ENCODE results near the gene DCBLD2.

The DCBLD2 gene

GRCh38 chr3:98805571-98805970 lies 95.9 kb downstream of the DCBLD2 start:
- no peaks in the 10 kb centered on the region for H3K27me3 ChIP-seq (ENCODE audit: control insufficient read depth, insufficient read depth, low read length)
- H3K9ac ChIP-seq (ENCODE audit: low read depth, low read length), result no peak overlapping the region
- peaks cover 74% of the 10 kb centered on the region for H3K36me3 ChIP-seq (ENCODE audit: insufficient read depth, low read length)
- no peaks in the 10 kb centered on the region for H3K9me3 ChIP-seq (replicated peaks; ENCODE audit: low read length)
- no peaks in the 10 kb centered on the region for H3K4me1 ChIP-seq (ENCODE audit: control insufficient read depth, insufficient read depth, low read length)
- H3K4me2 ChIP-seq (ENCODE audit: low read length), result no peak overlapping the region
- no peak overlapping the region for H3K4me3 ChIP-seq (ENCODE audit: low read length)

- Histone ChIP-seq H3K9me3 (replicated peaks; ENCODE audit: low read length) (no peaks in the 10 kb centered on the region), H3K4me3 (ENCODE audit: low read length) (no peak overlapping the region), H3K4me1 (ENCODE audit: control insufficient read depth, insufficient read depth, low read length) (no peaks in the 10 kb centered on the region), H3K4me2 (ENCODE audit: low read length) (no peak overlapping the region), H3K36me3 (ENCODE audit: insufficient read depth, low read length) (peaks cover 74% of the 10 kb centered on the region), H3K27me3 (ENCODE audit: control insufficient read depth, insufficient read depth, low read length) (no peaks in the 10 kb centered on the region), H3K9ac (ENCODE audit: low read depth, low read length) (no peak overlapping the region)
These were observed 100.3 kb downstream of the DCBLD2 start for GRCh38 chr3:98801043-98801747.

- Histone ChIP-seq H3K9me3 (replicated peaks; ENCODE audit: low read length) (no peaks in the 10 kb centered on the region), H3K4me2 (ENCODE audit: low read length) (no peak overlapping the region), H3K4me1 (ENCODE audit: control insufficient read depth, insufficient read depth, low read length) (no peaks in the 10 kb centered on the region), H3K36me3 (ENCODE audit: insufficient read depth, low read length) (peaks cover 74% of the 10 kb centered on the region), H3K4me3 (ENCODE audit: low read length) (no peak overlapping the region), H3K9ac (ENCODE audit: low read depth, low read length) (no peak overlapping the region), H3K27me3 (ENCODE audit: control insufficient read depth, insufficient read depth, low read length) (no peaks in the 10 kb centered on the region)
These were observed 101.1 kb downstream of the DCBLD2 start for GRCh38 chr3:98800401-98800800.

DNA sequence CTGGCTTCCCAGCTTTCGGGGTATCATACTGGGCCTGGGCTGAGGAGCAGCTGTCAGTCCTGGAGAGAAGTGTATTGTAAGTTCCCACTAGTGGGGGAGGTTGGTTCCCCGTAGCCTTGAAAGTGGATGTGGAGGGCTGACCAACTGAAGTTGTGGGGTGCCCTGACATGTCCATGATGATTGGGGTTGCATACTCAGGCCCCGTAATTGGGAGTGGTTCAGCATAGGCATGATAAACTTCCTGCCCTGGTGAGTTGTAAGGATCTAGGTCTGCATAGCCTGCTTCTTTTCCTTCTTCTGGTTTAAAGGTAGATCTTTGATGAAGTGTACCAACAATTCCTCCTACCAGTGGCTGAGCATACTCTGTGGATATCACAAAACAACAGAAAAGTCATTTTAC lies 102.0 kb downstream of the DCBLD2 start:
- peaks cover 74% of the 10 kb centered on the region for H3K36me3 ChIP-seq (ENCODE audit: insufficient read depth, low read length)
- no peak overlapping the region for H3K9ac ChIP-seq (ENCODE audit: low read depth, low read length)
- H3K4me2 ChIP-seq (ENCODE audit: low read length), result no peak overlapping the region
- no peak overlapping the region for H3K4me3 ChIP-seq (ENCODE audit: low read length)
- H3K9me3 ChIP-seq (replicated peaks; ENCODE audit: low read length), result no peaks in the 10 kb centered on the region
- no peaks in the 10 kb centered on the region for H3K4me1 ChIP-seq (ENCODE audit: control insufficient read depth, insufficient read depth, low read length)
- H3K27me3 ChIP-seq (ENCODE audit: control insufficient read depth, insufficient read depth, low read length), result no peaks in the 10 kb centered on the region

DNA sequence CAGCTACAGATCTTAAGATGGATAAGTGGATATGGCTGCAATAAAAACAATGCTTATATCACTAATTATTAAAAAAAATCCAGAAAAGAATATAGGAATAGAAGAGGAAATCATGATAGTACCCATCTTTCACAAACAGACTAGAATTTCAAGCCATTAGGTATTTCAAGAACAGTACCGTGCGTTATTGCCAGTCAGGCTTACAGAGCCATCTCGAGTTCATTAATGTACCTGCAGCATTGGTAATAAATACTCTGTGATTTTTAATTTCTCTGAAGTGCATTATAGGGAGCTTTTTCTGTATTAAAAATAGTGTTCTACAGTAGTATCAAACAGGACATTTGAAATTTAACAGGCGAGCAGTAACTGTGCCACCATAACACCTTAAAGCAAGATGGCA lies 102.7 kb downstream of the DCBLD2 start:
- Histone ChIP-seq H3K4me2 (ENCODE audit: low read length) (no peak overlapping the region), H3K9ac (ENCODE audit: low read depth, low read length) (no peak overlapping the region), H3K36me3 (ENCODE audit: insufficient read depth, low read length) (peaks cover 79% of the 10 kb centered on the region), H3K4me3 (ENCODE audit: low read length) (no peak overlapping the region), H3K4me1 (ENCODE audit: control insufficient read depth, insufficient read depth, low read length) (no peaks in the 10 kb centered on the region), H3K27me3 (ENCODE audit: control insufficient read depth, insufficient read depth, low read length) (no peaks in the 10 kb centered on the region), H3K9me3 (replicated peaks; ENCODE audit: low read length) (no peaks in the 10 kb centered on the region)

DNA sequence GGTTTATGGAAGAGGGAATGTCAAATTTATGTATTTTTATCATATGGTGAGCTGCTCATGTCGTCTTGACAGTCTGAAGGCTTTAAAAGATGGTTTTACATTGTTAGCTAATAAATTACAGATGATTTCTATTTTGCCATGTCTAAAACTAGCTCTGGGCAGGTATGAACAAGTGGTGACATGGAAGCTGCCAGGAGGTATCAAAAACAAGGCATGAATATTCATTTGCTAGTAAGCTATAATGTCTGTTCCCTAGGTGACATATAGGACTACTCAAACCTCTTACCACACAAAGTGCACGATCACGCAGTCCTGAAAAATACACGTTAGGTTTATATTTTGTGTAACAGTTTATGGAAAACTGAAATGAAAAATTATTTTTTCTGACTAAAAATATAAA lies 103.6 kb downstream of the DCBLD2 start:
- no peak overlapping the region for H3K4me3 ChIP-seq (ENCODE audit: low read length)
- no peak overlapping the region for H3K4me2 ChIP-seq (ENCODE audit: low read length)
- H3K27me3 ChIP-seq (ENCODE audit: control insufficient read depth, insufficient read depth, low read length), result no peaks in the 10 kb centered on the region
- no peaks in the 10 kb centered on the region for H3K4me1 ChIP-seq (ENCODE audit: control insufficient read depth, insufficient read depth, low read length)
- peaks cover 80% of the 10 kb centered on the region for H3K36me3 ChIP-seq (ENCODE audit: insufficient read depth, low read length)
- H3K9ac ChIP-seq (ENCODE audit: low read depth, low read length), result no peak overlapping the region
- H3K9me3 ChIP-seq (replicated peaks; ENCODE audit: low read length), result no peaks in the 10 kb centered on the region

GRCh38 chr3:98796334-98796733 lies 105.2 kb downstream of the DCBLD2 start:
- peaks cover 9% of the 10 kb centered on the region for H3K4me1 ChIP-seq (ENCODE audit: control insufficient read depth, insufficient read depth, low read length)
- H3K4me2 ChIP-seq (ENCODE audit: low read length), result no peak overlapping the region
- no peak overlapping the region for H3K9ac ChIP-seq (ENCODE audit: low read depth, low read length)
- H3K9me3 ChIP-seq (replicated peaks; ENCODE audit: low read length), result no peaks in the 10 kb centered on the region
- H3K36me3 ChIP-seq (ENCODE audit: insufficient read depth, low read length), result peaks cover 75% of the 10 kb centered on the region
- H3K4me3 ChIP-seq (ENCODE audit: low read length), result no peak overlapping the region
- H3K27me3 ChIP-seq (ENCODE audit: control insufficient read depth, insufficient read depth, low read length), result no peaks in the 10 kb centered on the region

DNA sequence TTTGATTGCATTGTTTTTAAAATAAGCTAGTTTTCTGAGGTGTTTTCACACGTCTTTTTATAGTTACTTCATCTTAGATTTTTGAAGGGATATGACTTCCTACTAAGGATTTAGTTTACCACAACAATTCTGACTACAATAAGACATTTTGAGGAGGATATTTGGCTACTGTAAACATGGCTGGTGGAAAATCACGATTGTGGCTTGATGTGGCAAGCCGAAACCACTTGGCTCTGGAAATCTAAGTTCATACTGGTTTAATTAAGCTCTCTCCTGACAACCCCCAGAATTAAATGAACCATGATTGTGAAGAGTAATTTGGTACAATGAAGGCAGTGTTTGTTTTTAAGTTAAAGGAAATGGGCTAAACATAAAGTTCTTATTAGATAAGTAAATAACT lies 107.5 kb downstream of the DCBLD2 start:
- H3K9ac ChIP-seq (ENCODE audit: low read depth, low read length), result no peak overlapping the region
- no peak overlapping the region for H3K4me3 ChIP-seq (ENCODE audit: low read length)
- peaks cover 52% of the 10 kb centered on the region for H3K36me3 ChIP-seq (ENCODE audit: insufficient read depth, low read length)
- H3K9me3 ChIP-seq (replicated peaks; ENCODE audit: low read length), result no peaks in the 10 kb centered on the region
- H3K4me2 ChIP-seq (ENCODE audit: low read length), result no peak overlapping the region
- peaks cover 9% of the 10 kb centered on the region for H3K4me1 ChIP-seq (ENCODE audit: control insufficient read depth, insufficient read depth, low read length)
- no peaks in the 10 kb centered on the region for H3K27me3 ChIP-seq (ENCODE audit: control insufficient read depth, insufficient read depth, low read length)

- H3K4me3 ChIP-seq (ENCODE audit: low read length), result no peak overlapping the region
- H3K27me3 ChIP-seq (ENCODE audit: control insufficient read depth, insufficient read depth, low read length), result no peaks in the 10 kb centered on the region
- H3K4me1 ChIP-seq (ENCODE audit: control insufficient read depth, insufficient read depth, low read length), result peaks cover 15% of the 10 kb centered on the region
- H3K9ac ChIP-seq (ENCODE audit: low read depth, low read length), result no peak overlapping the region
- no peaks in the 10 kb centered on the region for H3K9me3 ChIP-seq (replicated peaks; ENCODE audit: low read length)
- H3K36me3 ChIP-seq (ENCODE audit: insufficient read depth, low read length), result peaks cover 29% of the 10 kb centered on the region
- H3K4me2 ChIP-seq (ENCODE audit: low read length), result no peak overlapping the region
These were observed 109.9 kb downstream of the DCBLD2 start for GRCh38 chr3:98791341-98792325.

DNA sequence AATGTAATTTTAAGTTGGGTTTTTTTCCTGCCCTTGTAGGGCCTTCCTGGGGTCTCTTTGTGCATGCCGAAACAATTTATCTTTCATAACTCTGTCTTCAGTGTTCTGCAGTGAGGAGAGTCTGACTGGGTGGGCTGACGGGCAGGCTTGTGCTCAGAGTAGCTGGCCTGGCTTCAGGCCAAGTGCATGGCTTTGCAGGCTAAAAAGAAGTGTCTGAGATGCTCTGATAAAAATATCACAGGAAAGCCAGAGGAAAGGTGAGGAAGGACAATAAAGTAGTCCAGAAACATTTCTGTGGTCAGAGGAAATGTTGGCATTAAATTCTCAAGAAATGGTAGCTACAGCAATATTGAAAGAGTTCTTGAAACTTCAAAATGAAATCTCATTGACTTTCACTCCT lies 112.8 kb downstream of the DCBLD2 start:
- no peak overlapping the region for H3K9ac ChIP-seq (ENCODE audit: low read depth, low read length)
- H3K27me3 ChIP-seq (ENCODE audit: control insufficient read depth, insufficient read depth, low read length), result no peaks in the 10 kb centered on the region
- H3K4me3 ChIP-seq (ENCODE audit: low read length), result no peak overlapping the region
- no peaks in the 10 kb centered on the region for H3K9me3 ChIP-seq (replicated peaks; ENCODE audit: low read length)
- peaks cover under 1% of the 10 kb centered on the region for H3K36me3 ChIP-seq (ENCODE audit: insufficient read depth, low read length)
- peaks cover 43% of the 10 kb centered on the region for H3K4me1 ChIP-seq (ENCODE audit: control insufficient read depth, insufficient read depth, low read length)
- no peak overlapping the region for H3K4me2 ChIP-seq (ENCODE audit: low read length)

DNA sequence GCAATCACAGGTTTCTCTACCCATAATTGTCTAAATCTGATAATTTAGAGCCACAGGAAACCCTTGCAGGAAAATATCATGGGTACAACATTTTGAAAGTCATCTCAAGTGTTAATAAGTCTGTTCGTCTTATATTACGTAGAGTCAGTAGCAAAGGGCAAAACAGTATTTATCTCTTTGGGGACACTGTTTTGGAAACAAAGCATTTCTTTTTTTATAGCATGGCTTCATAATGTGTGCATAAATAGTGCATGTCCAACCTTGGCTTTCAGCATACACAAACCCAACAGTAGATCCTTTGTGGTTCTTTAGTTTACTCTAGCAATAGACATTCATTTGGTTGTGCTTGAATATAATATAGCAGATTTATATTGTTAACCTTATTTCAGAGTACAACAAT lies 114.3 kb downstream of the DCBLD2 start:
- Histone ChIP-seq H3K27me3 (ENCODE audit: control insufficient read depth, insufficient read depth, low read length) (no peaks in the 10 kb centered on the region), H3K4me2 (ENCODE audit: low read length) (no peak overlapping the region), H3K4me3 (ENCODE audit: low read length) (no peak overlapping the region), H3K9ac (ENCODE audit: low read depth, low read length) (no peak overlapping the region), H3K4me1 (ENCODE audit: control insufficient read depth, insufficient read depth, low read length) (peaks cover 52% of the 10 kb centered on the region), H3K9me3 (replicated peaks; ENCODE audit: low read length) (no peaks in the 10 kb centered on the region), H3K36me3 (ENCODE audit: insufficient read depth, low read length) (no peaks in the 10 kb centered on the region)

Measured in skeletal muscle satellite cell (primary cell).